Fibroblast of lung (primary cell): ENCODE results near the gene PIP5K1C. TPM values are rescaled to one million over a fixed set of nuclear protein-coding genes. Genes with fewer than 3 reads are reported as not detected.

ENCODE experiments used
- DNase-seq, 2 donors: peaks; one replicate each; pipeline versions ENCODE4 v3.0.0 to v3.0.0-alpha.2; 2010; ENCODE audit warnings: low read depth in 2 of 2
- H2AFZ ChIP-seq: 2 replicates; pipeline ENCODE4 v1.5.1; 2012; ENCODE audit warnings: low read length, control low read depth, inconsistent platforms
- H3K27ac ChIP-seq: 2 replicates; pipeline ENCODE4 v1.5.1; 2011; ENCODE audit warnings: low read length, control low read depth; ENCODE audit not compliant: insufficient read depth
- H3K27me3 ChIP-seq: 2 replicates; pipeline ENCODE4 v1.5.1; 2011; ENCODE audit warnings: mild to moderate bottlenecking, low read length; ENCODE audit not compliant: control insufficient read depth, insufficient read depth
- H3K36me3 ChIP-seq: 2 replicates; pipeline ENCODE4 v1.5.1; 2011; ENCODE audit warnings: low read length; ENCODE audit not compliant: control insufficient read depth, insufficient read depth
- H3K4me1 ChIP-seq: 2 replicates; pipeline ENCODE4 v1.5.1; 2011; ENCODE audit warnings: low read length; ENCODE audit not compliant: control insufficient read depth, insufficient read depth; ENCODE audit errors: extremely low read depth
- H3K4me2 ChIP-seq: 2 replicates; pipeline ENCODE4 v1.5.1; 2011; ENCODE audit warnings: low read length, control low read depth; ENCODE audit not compliant: insufficient read depth; ENCODE audit errors: extremely low read depth
- H3K4me3 ChIP-seq, 4 experiments: fragments of 200-600 bp in 1 of 4; sonication (generic) in 1 of 4; replicated peaks in 1 of 4; 2 replicates each; pipeline ENCODE4 v1.5.1; 2011 to 2016; ENCODE audit warnings: low read length in 4 of 4, low read depth in 3 of 4, mild to moderate bottlenecking in 3 of 4, control low read depth in 2 of 4, inconsistent platforms in 1 of 4, mixed read lengths in 1 of 4; ENCODE audit not compliant: insufficient read depth in 1 of 4; ENCODE audit errors: control extremely low read depth in 1 of 4
- H3K79me2 ChIP-seq: 2 replicates; pipeline ENCODE4 v1.5.1; 2012; ENCODE audit warnings: mild to moderate bottlenecking, low read length, inconsistent platforms; ENCODE audit not compliant: control insufficient read depth, insufficient read depth
- H3K9ac ChIP-seq: 2 replicates; pipeline ENCODE4 v1.5.1; 2011; ENCODE audit warnings: mild to moderate bottlenecking, low read length, control low read depth; ENCODE audit not compliant: insufficient read depth
- H3K9me3 ChIP-seq: 2 replicates; pipeline ENCODE4 v1.5.1; 2012; ENCODE audit warnings: low read depth, low read length; ENCODE audit not compliant: control insufficient read depth, insufficient read depth
- H4K20me1 ChIP-seq: 2 replicates; pipeline ENCODE4 v1.5.1; 2011; ENCODE audit warnings: low read length; ENCODE audit not compliant: control insufficient read depth, insufficient read depth; ENCODE audit errors: extremely low read depth
- EZH2 ChIP-seq: IDR thresholded peaks from 2 replicates; pipeline ENCODE4 v1.5.1; 2012; ENCODE audit warnings: low read length, control low read depth, mild to moderate bottlenecking; ENCODE audit errors: missing control alignments
- polyA plus RNA-seq, 2 donors: library from polyadenylated mRNA; depleted of rRNA in 1 of 2; stranded (reverse) in 1 of 2; unstranded in 1 of 2; fragments of >200 nt; gene quantifications; 2 replicates each; pipeline ENCODE4 v1.2.1, GENCODE V29; 2011 to 2012; ENCODE audit warnings: missing spikeins in 1 of 2
- total RNA-seq: library from RNA; depleted of rRNA; stranded (reverse); fragments of >200 nt; gene quantifications from 2 replicates; pipeline ENCODE4 v1.2.1, GENCODE V29; 2014
- TF ChIP-seq, protein P1 (sequence below), 2 donors: IDR thresholded peaks in 1 of 2; conservative IDR thresholded peaks in 1 of 2; 1 replicate in 1 of 2; 2 replicates in 1 of 2; pipeline ENCODE4 v1.5.1; 2011 to 2012; ENCODE audit warnings: low read length in 2 of 2, control low read depth in 1 of 2, inconsistent platforms in 1 of 2, low read depth in 1 of 2, mild to moderate bottlenecking in 1 of 2

The PIP5K1C gene
- total and polyA plus RNA-seq, 2 donors (not counting 1 experiment from before 2014, with no cell fraction given) = 8.7 to 16.7 TPM

- H3K27ac ChIP-seq = no peak overlapping the region
- TF ChIP-seq, protein P1, sequence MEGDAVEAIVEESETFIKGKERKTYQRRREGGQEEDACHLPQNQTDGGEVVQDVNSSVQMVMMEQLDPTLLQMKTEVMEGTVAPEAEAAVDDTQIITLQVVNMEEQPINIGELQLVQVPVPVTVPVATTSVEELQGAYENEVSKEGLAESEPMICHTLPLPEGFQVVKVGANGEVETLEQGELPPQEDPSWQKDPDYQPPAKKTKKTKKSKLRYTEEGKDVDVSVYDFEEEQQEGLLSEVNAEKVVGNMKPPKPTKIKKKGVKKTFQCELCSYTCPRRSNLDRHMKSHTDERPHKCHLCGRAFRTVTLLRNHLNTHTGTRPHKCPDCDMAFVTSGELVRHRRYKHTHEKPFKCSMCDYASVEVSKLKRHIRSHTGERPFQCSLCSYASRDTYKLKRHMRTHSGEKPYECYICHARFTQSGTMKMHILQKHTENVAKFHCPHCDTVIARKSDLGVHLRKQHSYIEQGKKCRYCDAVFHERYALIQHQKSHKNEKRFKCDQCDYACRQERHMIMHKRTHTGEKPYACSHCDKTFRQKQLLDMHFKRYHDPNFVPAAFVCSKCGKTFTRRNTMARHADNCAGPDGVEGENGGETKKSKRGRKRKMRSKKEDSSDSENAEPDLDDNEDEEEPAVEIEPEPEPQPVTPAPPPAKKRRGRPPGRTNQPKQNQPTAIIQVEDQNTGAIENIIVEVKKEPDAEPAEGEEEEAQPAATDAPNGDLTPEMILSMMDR (conservative IDR thresholded peaks at IDR 0.05 in 1 of 2, IDR thresholded peaks at IDR 0.05 in 1 of 2; ENCODE audit: low read depth in 1 of 2, low read length in 2 of 2) = no peak
- TF ChIP-seq EZH2 = no peak
- no peak overlapping the region for H3K4me2 ChIP-seq
- no peak overlapping the region for H2AFZ ChIP-seq
- peaks cover 25% of the 10 kb centered on the region for H3K36me3 ChIP-seq
- H3K4me1 ChIP-seq = no peaks in the 10 kb centered on the region
- no peaks in the 10 kb centered on the region for H3K79me2 ChIP-seq
- H3K9ac ChIP-seq = no peak overlapping the region
- no peaks in the 10 kb centered on the region for H3K27me3 ChIP-seq
- H3K9me3 ChIP-seq = no peaks in the 10 kb centered on the region
- H4K20me1 ChIP-seq = no peaks in the 10 kb centered on the region
- no peak overlapping the region for H3K4me3 ChIP-seq
- DNase-seq = no peak
Measured at GRCh38 chr19:3653865-3654513, 46.3 kb downstream of the PIP5K1C start.

GRCh38 chr19:3653081-3653795, 47.0 kb downstream of the PIP5K1C start:
- H3K4me2 ChIP-seq = no peak overlapping the region
- no peaks in the 10 kb centered on the region for H4K20me1 ChIP-seq
- no peak overlapping the region for H2AFZ ChIP-seq
- H3K36me3 ChIP-seq = peaks cover 25% of the 10 kb centered on the region
- no peaks in the 10 kb centered on the region for H3K9me3 ChIP-seq
- no peak overlapping the region for H3K4me3 ChIP-seq
- H3K4me1 ChIP-seq = no peaks in the 10 kb centered on the region
- H3K27me3 ChIP-seq = no peaks in the 10 kb centered on the region
- TF ChIP-seq EZH2 = no peak
- TF ChIP-seq, protein P1 (conservative IDR thresholded peaks at IDR 0.05 in 1 of 2, IDR thresholded peaks at IDR 0.05 in 1 of 2; ENCODE audit: low read depth in 1 of 2, low read length in 2 of 2) = no peak
- DNase-seq = no peak
- H3K79me2 ChIP-seq = no peaks in the 10 kb centered on the region
- no peak overlapping the region for H3K27ac ChIP-seq
- H3K9ac ChIP-seq = no peak overlapping the region

DNA sequence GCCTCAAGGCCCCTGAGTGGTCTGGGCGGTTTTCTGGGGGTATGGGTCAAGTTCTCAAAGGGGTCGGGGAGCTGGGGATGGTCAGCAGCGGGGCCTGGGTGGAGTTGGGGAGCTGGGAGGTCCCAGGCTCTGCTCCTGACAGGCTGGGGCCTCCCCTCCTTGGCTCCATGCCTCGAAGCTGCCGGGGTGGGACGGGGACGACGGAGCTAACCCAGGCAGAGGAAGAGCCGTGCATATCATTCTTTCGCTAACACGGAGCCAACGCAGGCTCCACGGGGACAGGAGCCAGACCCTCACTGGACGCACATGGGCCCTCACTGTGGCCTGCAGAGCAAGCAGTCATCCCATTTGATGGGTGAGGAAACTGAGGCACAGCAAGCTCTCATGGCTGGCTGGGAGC, 47.8 kb downstream of the PIP5K1C start:
- Histone ChIP-seq H3K4me3 (no peak overlapping the region), H2AFZ (no peak overlapping the region), H3K27me3 (no peaks in the 10 kb centered on the region), H3K4me2 (no peak overlapping the region), H3K9me3 (no peaks in the 10 kb centered on the region), H3K4me1 (no peaks in the 10 kb centered on the region), H3K27ac (no peak overlapping the region), H3K9ac (no peak overlapping the region), H3K36me3 (peaks cover 24% of the 10 kb centered on the region), H4K20me1 (no peaks in the 10 kb centered on the region), H3K79me2 (no peaks in the 10 kb centered on the region)
- no peak for DNase-seq
- TF ChIP-seq, protein P1 (conservative IDR thresholded peaks at IDR 0.05 in 1 of 2, IDR thresholded peaks at IDR 0.05 in 1 of 2; ENCODE audit: low read depth in 1 of 2, low read length in 2 of 2) = no peak
- TF ChIP-seq EZH2 = no peak
